ENCODE data around the gene PRKAB1.
"Not testable (repeated sequence)": the region's sequence is repeated elsewhere in the genome, so short reads cannot be mapped to it uniquely, and the experiment has no call there.

The PRKAB1 gene

DNA sequence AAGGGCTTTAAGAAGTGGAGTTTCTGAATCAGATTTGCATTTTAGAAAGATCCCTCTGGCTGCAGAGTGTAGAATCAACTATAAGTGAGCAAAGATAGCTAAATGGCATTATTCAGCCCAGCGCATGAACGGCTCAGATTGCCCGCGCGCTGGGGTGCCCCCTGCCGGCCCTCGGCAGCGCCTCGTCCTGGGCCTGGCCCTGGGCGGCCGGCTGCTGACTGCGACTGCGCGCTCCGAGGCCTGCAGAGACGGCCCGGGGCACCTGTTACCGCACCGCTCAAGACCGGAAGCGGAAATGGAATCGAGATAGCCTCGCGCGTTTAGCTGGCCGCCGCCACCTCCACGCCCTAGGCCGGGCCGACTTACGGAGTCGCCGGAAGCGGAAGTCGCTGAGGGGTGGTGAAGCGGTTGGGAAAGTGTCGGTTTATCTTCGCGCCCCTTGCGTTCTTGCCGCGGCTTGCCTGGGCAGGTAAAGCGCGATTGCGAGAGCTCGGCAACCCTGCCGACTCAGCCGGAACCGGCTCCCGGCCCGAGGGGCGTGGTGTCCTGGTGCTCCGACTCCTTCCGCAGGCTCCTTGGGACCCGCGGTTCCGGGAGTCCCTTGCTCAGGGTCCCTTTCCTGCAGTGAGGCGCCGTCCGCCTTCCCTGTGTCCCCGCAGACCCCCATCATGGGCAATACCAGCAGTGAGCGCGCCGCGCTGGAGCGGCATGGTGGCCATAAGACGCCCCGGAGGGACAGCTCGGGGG, at the start of gene PRKAB1:
PRKAB1 (plus strand) TSS at position 557 of the 747 bp plus-strand sequence; CDS start at position 669, 112 bp downstream.
- peak; percentile 98 for DNase-seq (ENCODE audit: low spot score)

- not testable (repeated sequence) for DNase-seq (ENCODE audit: low spot score)
Measured at GRCh38 chr12:119618328-119618896, 49.5 kb upstream of the PRKAB1 start.

- no peak for DNase-seq (ENCODE audit: low spot score)
Measured at GRCh38 chr12:119620490-119620889, 47.4 kb upstream of the PRKAB1 start.

GRCh38 chr12:119621878-119622277, 46.1 kb upstream of the PRKAB1 start:
- DNase-seq (ENCODE audit: low spot score): no peak

- DNase-seq (ENCODE audit: low spot score): no peak
Measured at GRCh38 chr12:119624966-119625365, 43.0 kb upstream of the PRKAB1 start.

DNA sequence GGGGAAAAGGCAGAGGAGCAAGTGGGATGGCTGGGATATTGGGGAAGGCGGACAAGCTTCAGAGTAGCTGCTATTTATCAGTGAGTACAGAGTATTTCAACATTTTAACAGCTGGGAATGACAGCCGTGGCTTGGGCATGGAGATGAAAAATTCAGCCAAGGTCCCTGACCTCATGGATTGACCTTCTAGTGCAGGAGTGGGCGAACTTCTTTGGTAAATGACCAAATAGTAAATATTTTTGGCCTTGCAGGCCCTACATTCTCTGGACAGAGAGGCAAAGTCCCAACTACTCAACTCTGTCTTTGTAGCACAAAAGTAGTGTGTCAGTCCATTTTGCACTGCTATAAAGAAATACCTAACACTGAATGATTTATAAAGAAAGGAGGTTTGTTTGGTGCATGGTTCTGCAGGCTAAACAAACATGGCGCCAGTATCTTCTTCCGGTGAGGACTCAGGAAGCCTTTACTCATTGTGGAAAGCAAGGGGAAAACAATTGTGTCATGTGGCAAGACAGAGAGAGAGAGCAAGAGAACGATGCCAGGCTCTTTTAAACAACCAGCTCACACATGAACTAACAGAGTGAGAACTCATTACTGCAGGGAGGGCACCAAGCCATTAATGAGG, 40.8 kb upstream of the PRKAB1 start:
- DNase-seq (ENCODE audit: low spot score): no peak

- DNase-seq (ENCODE audit: low spot score): no peak
Measured at GRCh38 chr12:119627686-119628085, 40.2 kb upstream of the PRKAB1 start.

DNA sequence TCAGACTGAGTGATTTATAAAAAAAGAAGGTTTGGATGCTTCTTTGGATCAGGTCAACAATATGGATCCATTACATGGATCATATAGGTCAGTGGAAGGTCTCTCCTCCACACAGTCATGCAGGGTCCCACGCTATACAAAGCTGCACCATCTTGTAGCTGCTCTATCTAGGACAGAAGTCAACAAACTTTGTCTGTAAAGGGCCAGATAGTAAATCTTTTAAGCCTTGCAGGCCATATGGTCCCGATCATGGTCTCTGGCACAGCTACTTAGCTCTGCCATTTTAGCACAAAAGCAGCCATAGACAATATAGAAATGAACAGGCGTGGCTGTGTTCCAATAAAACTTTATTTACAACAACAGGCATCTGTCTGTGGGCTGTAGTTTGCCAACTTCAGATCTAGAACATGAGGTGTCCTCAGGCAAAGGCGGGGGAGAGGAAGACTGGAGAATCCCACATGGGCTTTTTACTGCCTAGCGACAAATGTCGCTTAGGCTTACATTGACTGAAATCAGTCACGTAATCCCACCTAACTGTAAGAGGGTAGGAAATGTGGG, 37.6 kb upstream of the PRKAB1 start:
- DNase-seq (ENCODE audit: low spot score): no peak

DNA sequence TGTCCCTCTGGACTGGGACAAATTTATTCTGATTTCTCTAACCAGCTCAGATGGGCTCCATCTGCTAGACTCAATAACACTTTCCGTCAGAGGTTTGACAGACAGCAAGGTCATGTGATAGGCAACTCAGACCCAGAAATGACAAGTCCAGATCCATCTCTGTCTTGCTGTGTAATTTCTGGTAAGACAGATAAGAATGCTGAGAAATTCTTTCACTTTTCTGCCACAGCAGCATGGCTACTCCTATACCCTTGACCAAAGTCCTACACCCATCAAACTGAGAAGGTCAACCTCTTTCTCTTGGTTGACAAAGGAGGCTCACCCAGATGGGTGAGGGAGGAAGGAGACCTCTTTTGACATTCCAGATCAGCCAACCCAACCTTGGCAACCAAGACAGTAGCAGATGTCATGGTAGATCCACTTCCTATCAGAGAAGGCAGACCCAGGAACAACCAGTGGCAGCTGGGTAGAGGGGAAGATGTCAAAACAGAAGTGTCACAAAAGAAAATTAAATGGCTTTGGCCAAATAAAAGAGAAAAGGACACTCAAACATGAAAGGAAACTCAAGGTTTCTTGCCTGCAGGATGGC, 36.9 kb upstream of the PRKAB1 start:
- no peak for DNase-seq (ENCODE audit: low spot score)

GRCh38 chr12:119631930-119632678, 35.8 kb upstream of the PRKAB1 start:
- no peak for DNase-seq (ENCODE audit: low spot score)

DNA sequence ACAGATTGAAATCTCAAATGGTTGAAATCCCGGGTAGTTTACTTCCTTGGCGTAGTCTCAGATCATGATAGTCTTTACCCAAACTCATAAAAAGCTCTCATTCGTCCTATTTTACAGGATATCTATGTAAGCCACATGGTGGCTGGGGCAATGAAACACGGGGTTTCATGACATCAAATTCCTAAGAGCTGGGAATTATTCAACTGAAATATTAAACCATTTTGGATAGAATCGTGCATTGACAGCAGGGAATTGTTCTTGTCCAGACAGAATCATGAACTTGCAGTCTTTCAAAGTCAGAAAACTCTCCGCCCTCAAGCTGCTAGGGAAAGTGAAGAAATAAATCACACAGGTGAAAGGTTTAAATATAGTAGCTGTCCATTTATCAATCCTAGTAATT, 33.2 kb upstream of the PRKAB1 start:
- DNase-seq (ENCODE audit: low spot score): no peak

DNA sequence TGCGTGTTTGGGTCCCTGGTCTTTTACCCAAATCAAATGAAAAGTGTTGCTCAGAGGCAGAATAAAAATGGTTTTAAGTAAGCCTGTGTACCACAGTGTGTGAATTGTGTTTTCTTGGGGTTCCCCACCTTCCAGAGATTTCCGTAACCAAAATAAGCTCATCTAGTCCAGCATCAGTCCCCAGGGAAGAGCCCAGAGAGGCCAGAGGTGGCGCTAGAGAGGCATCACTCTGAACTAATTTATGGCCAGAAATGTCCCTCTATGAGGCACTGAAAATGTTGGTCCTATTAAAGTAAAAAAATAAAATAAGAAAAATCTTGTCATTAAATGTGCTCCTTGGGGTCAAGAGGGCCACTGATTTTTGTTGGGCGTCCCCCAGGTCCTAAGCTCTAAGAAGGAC, 24.9 kb upstream of the PRKAB1 start:
- no peak for DNase-seq (ENCODE audit: low spot score)

- DNase-seq (ENCODE audit: low spot score): no peak
Measured at GRCh38 chr12:119644930-119645329, 23.0 kb upstream of the PRKAB1 start.

DNA sequence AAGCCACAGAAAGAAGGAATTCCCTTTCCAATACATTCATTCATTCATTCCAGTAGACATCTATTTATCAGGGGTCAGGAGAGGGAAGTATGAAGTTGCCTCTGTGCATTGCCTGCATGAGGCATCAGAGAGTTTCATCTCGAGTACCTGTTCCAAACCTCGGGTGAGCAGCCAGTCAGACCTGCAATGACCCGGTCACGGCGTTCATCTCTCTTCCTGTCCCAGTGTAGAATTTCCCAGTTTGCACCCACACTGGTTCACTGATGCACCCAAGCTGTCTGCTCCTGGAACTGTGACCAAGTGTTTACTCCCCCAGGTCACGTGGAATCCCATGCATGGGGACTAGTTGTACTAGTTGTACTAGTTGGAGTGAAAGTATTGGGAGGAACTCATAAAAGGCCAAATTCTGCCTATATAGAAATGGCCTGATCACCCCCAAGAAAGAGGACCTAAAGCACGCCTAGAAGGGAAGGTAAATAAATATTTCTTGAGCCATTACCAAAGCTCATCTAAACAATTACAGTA, 22.3 kb upstream of the PRKAB1 start:
- no peak for DNase-seq (ENCODE audit: low spot score)

- DNase-seq (ENCODE audit: low spot score): peak; percentile 21
Measured at GRCh38 chr12:119649202-119649808, 18.6 kb upstream of the PRKAB1 start.

DNA sequence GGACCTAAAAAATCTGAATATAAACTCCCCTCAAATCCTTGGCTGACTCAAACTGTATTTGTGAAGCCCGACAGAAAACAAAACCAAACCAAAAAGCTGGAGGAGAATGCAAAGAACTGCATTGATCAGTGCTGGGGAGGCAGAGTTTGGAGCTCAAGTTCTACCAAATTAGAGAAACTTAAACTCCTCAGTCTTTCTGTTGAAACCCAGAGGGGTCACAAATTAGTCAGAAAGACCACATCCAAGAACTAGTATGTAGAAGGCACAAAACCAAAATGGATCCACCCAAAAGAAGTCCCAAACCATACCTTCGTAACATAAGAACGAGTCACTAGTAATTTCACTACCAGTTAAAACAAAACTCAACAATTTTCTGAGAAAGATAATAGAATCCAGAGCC, 15.3 kb upstream of the PRKAB1 start:
- no peak for DNase-seq (ENCODE audit: low spot score)

- DNase-seq (ENCODE audit: low spot score): not testable (repeated sequence)
Measured at GRCh38 chr12:119657001-119657400, 10.9 kb upstream of the PRKAB1 start.

- not testable (repeated sequence) for DNase-seq (ENCODE audit: low spot score)
Measured at GRCh38 chr12:119658166-119658565, 9.8 kb upstream of the PRKAB1 start.

GRCh38 chr12:119659289-119659897, 8.5 kb upstream of the PRKAB1 start:
- DNase-seq (ENCODE audit: low spot score): peak; percentile 29

DNA sequence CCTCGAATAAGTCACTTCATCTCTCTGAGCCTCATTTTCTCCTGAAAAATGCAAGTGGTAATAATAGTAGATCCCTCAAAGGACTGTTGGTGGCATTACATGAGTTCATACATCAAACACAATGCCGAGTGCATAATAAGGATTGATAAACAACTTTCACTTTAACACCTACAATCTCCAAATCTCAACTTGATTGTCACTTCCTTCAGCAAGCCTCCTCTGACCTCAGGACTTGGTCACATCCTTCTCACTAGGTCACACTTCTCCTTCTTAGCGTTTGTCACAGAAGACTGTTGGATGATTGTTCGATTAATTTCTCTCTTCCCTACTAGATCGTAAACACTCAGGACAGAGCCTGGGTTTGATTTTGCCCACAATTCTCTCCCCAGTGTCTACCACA, 7.9 kb upstream of the PRKAB1 start:
- DNase-seq (ENCODE audit: low spot score): no peak

DNA sequence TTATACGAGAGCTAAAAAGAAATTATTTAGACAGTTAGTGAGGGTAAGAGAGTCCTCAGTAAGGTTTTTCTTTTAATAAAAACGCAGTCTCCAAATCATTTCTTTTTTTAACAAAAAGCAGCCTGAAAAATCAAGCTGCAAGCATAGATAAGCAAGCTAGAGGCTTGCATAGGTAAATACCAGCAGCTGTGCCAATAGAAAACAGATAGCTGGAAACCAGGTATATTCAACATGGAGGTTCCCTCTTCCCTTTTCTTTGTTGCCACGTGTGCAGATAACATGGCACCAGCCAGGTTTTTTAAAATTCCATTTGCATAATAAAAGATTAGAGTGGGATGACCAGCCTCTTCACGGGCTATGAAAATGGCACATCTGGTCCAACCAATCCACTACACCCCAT, 6.1 kb upstream of the PRKAB1 start:
- DNase-seq (ENCODE audit: low spot score): no peak
